GM19193 (cell line): Measurements from ENCODE around the gene FAIM2.

Experiments used
- POLR2A ChIP-seq: IDR thresholded peaks from 4 replicates; pipeline ENCODE4 v1.6.1; 2011; ENCODE audit not compliant: insufficient read depth, insufficient read length; ENCODE audit errors: extremely low read depth

The FAIM2 gene

DNA sequence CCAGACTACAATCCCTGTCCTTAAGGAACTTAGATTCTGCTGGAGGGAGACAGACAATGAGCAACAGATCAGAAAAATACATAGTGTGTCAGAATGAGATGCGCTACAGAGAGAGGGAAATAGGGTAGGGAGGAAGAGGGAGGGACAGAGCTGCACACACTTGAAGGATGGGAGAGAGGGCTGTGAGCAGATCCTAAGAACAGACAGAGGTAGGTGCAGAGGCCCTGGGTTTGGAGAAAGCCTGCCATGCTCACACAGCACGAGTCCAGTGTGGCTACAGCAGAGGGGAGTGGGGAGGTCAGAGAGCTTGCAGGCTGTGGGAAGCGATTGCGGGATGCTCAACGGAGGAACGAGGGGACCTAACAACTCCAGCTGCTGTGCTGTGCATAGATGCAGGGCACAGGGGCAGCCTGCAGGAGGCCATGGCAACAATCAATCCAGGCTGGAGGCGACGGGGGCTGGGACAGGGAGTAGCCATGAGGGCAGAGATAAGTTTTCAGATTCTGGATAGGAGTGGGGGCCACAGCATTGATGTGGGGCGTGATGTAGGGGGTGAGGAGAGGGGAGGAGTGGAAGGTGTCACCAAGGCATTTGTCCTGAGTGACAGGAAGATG lies 20.7 kb downstream of the FAIM2 start:
- TF ChIP-seq POLR2A: no peak

DNA sequence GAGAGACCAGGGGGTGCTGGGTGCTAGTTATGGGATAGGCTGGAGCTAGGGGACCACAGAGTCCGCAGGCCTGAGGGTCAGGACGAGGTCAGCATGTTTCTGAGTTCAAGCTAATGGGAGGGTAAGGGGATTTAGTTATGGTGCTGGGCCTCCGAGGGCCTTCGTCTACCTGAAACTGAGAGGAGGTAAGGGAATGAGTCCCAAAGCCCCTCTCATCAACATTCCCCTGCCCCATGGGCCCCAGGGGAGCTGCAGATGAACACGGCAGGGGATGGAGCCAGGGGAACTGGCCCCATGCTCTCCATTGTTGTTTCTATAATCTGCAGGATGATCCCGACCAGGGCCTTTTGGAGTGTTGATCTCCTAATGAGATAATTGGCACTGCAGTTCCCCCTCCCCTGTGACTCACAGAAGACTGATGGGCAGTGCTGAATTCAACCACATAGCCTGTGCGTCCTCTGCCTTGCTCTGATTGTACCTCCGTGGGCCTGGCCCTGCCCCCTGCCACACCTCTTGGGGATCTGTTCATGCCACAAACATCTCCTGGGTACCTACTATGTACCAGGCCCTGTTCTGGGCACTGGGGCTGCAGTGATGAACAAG lies 21.4 kb downstream of the FAIM2 start:
- TF ChIP-seq POLR2A: no peak

DNA sequence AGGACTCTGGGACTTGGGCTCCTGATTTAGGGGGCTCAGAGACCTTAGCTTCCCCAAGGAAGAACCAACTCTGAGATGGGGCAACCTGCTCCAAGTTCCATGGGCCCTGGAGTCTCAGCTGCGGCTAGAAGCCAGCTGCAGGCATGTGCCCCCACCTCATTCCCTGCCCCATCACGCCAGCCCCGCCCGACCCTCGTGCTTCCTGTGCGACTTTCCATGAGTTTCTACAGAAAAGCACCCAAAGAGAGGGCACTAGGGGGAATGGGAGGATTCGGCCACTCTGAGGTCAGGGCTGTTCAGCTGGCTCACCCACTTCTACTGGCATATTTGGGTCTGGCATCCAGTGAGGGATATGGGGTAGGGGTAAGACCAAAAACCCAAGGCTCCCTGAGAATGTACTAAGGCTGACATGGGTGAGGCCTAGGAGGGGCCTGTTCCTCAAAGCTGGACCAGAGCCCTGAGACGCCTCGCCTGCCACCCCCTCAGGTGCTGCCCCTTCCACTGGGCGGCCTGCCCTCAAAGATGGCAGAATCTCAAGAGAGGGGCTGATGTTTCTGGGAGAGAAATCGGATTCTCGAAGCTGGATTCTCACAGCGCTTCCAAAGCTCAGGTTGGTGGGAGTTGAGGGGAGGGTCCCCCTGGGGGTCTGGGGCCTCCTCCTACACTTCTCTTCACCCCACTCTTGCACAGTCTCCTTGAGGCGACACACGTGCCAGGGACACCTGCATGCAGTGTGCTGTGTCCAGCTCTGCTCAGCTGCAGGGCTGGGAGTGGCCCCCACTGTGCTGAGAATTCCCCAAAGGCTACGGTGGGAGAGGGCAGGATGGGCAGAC lies 22.1 kb downstream of the FAIM2 start:
- no peak for TF ChIP-seq POLR2A

DNA sequence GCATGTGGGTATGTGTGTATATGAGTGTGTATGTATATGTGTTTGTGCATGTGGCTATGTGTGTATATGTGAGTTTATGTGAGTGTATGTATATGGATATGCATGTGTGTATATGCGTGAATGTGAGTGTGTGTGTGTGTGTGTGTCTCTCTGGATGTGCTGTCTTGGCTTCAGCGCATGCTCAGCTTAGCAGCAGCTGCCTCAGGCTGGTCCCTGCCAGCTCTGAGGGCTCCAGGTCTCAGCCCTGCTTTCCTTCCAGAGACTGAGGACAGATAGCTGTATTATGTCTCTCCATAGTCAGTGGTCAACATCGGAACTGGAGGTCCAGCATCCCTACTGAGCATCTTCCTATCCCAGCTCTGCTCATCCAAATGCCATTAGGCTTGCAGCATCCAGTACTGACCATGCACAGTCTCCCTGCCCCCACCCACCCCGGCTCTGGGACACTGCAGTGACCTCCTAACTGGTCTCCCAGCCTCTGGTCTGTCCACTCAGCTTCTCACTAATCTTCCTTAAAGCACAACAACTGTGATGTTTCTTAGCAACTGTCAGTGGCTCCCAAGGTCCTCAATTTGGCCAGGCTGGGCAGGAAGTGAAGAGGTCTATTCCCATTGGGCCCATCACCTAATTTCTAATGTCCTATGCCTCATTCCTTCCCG lies 22.8 kb downstream of the FAIM2 start:
- no peak for TF ChIP-seq POLR2A

DNA sequence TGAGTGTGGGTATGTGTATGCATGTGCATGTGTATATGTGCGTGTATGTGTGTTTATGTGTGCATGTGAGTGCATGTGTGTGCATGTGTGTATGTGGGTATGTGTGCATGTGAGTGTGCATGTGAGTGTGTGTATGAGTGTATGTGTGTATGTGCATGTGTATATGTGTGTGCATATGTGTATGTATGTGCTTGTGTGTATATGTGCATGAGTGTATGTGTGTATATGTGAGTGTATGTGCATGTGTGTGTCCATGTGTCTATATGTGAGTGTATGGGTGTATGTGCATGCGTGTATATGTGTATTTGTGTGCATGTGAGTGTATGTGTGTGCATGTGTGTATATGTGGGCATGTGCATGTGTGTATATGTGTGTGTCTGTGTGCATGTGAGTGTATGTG lies 25.7 kb downstream of the FAIM2 start:
- no peak for TF ChIP-seq POLR2A

DNA sequence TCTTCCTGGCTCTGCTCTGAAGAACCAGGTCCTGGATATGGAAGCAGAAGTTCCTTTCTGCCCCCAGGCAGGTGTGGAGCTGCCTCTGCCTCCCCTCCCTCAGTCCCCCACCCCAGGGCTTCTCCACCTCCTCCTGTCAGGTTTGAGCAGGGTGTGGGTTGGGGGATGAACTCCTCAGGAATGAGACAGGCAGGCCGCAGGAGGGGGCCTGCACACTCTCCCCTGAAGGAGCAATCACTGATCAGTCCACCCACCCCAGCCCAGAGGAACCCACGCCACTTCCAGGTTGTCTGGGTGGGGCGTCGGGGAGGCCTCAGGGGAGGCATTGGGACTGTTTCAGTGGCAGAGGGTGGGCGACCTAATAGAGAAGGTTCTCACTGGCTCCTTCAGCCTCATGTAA lies 26.6 kb downstream of the FAIM2 start:
- TF ChIP-seq POLR2A: no peak

DNA sequence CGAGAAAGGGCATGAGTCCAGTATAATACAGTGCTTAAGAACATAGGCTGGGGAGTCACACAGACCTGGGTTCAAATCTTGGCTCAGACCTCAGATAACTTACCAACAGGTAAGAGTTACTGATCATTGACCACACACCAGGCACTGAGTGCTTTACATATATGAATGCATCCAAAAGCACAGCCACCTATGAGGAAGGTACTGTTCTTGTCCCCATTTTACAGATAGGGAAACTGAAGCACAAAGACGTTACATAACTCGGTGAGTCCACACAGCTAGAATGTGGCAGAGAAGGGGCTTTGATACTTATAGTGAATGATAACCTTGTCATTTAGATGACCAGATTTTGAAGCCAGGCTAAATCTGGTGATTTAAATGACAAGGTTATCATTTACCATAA lies 27.6 kb downstream of the FAIM2 start:
- TF ChIP-seq POLR2A: no peak

DNA sequence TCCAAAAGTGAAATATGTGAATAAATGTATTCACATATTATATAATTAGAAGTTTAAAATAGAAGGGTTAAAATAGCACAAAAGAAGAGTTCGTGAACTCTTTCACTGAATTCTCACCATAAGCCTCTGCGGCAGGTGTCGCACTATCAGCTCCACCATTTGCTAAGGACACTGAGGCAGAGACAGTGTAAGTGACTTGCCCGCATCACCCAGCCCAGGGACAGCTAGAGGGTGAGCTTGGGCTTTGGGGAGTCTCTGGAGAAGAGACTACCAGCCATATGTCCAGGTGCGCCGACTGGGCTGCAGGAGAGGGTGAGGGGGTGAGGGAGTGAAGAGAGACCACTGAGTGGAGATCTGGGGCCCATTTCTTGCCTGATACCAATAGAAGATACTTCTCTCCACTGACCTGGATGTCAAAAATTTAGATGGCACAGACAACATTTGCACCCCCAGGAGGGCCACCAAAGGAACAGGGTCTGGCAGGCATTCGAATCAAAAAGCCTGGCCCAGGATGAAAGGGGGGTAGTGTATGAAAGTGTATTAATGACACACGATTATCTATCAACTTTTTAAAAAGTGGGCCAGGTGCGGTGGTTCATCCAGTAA lies 28.5 kb downstream of the FAIM2 start:
- no peak for TF ChIP-seq POLR2A

DNA sequence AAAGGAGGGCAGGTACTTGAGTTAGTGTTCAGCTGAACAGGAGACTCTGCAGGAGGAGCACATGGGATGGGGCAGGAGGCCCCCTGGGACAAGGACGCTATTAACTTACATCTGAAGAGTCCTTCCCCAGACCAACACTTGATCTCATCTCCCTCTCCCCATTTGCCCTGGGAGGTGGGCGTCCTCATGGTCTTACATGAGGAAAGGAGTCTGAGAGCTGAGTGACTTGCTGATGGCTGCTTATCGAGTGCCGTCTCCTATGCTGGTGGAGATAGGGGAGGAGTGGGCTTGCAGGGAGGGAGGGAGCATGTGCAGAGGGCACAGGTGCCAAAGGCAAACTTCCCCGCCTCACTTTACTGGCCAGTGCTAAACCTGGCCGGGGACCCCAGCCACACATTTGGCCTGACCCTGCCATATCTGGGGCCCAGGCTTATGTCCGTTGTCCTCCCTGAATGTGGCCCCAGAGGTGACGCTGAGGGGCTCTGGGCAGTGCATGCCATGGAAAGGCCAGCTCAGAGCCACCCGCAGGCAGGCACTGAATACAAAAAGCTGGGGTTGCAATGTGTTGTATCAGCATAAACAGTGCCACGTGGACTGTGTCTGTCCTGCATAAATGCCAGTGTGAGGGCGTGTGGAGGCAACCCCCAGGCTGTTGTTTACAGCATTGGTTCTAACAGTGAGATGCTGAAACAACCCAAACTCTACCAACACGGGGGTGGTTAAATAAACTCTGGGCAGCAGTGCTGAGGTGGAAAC lies 29.4 kb downstream of the FAIM2 start:
- no peak for TF ChIP-seq POLR2A

DNA sequence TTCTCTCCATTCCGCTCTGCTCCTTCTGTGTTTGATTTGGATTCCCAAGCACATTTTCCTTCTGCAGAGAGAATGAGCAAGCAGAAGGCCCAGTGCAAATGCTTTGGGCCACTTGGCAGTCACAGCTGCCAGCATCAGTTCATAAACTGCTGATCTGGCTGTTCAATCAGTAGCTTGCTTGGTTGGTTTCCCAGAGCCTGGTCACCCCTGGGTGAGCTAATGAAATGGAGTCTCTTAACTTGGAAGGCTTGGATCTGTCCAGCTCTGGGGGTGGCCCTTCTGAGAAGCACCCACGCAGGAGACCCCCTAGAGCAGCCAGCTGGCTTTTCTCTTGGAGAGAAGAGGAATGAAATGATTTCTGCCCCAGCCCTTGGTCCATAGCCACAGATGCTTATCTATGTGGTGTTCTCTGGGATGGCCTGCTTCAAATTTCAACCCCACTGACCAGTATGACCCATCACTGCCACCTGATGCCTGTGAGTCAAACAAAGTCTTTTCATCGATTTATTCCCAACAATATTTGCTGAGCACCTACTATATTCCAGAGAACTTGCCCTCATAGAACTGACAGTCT lies 30.3 kb downstream of the FAIM2 start:
- TF ChIP-seq POLR2A: no peak

DNA sequence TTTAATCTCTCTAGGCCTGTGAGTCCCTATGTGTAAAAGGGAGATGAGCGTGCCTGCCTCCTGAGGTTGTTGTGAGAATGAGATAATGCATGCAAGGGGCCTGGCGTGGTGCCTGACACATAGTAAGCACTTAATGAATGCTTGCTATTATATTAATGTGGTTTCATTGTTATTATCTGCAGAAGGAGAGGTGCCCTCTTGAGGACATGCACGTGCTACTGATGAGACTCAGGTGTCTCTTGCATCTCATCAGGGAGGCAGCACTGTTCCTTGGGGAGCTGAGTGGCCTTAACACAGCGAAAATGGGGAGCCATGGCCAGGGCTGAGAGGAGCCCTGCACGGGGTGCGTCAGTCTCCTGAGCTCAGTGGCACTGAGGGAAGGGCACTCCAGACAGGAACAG lies 30.9 kb downstream of the FAIM2 start:
- no peak for TF ChIP-seq POLR2A

DNA sequence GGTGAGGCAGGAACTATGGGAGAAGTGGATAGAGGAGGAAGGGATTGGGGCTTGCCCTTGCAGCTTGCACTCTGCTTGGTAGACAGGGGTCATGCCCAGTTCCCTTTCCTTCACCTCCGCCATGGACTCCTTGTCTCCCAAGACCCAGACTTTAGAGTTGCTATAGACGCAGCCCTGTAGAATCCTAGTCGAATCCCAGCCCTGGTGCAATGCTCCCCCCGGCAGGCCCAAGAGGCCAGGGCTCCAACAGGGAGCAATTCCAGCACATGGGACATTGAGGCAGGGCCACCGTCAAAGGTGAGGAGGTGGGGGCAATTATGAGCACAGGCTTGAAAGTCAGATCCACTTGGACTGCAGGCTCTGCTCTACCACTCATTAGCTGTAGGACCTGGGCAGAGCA lies 31.3 kb downstream of the FAIM2 start:
- TF ChIP-seq POLR2A: no peak

DNA sequence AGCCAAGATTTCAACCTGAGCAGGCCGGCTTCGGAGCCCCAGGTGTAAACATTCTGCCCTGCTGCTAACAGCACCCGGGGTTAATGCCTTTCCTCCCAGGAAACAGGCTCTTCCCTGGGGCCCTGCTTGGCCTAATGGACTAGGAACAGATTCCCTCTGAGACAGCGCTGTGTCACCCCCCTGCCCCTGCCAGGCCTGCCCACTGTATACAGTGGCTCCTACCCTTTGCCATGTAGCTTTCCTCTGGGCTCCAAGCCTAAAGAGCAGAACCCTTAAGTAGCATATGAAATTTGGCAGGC lies 32.5 kb downstream of the FAIM2 start:
- no peak for TF ChIP-seq POLR2A
